ENCODE data around the gene CACTIN.
A peak's percentile ranks its signal among the peaks of the same experiment; 100 is the strongest.
"Not testable (repeated sequence)": the region's sequence is repeated elsewhere in the genome, so short reads cannot be mapped to it uniquely, and the experiment has no call there.

Gene CACTIN

DNA sequence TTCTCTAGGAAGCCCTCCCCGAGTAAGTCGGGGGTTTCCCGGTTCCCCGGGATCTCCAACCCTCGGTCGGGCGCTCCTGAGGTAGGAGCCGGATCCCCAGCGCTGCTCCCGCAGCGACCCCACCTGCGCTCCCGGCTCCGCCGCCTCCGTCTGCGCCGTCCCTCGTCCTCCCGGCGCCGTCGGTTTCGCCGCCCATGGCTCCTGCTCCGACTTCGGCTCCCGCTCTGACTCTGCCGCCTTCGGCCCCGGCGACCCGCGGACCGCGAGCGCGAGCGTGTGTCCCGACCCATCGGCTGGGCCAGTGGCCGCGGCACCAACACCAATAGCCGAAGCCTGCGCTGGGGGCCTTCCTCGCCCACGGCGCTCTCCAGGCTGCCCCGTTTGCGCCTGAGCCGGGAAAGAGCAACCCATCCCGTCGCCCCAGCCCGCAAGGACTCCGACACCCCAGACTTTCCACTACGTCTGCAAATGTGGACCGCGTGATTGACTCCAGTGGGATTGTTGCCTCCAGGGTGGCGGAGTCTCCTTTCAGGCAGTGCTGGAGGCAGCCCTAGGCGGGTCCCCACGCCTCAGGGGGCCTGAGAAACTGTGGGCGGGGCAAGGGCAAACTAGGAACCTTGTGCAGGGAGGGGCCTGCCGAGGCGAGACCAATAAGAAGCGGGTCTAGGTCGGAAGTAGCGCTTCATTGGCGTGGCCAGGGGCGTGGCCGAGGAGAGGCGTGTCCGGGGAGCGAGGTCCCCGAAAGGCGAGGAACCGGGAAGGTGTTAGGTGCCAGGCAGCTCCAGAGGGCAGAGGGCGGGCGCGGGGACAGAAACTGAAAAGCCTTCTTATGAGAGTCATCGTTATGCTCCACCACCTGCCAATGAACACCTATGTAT lies at the start of gene CACTIN:
Gene CACTIN (minus strand): TSS at position 318 of the 878 bp plus-strand sequence. CDS start 28 bp downstream, at position 290.
- DNase-seq = peak; percentile 95

DNA sequence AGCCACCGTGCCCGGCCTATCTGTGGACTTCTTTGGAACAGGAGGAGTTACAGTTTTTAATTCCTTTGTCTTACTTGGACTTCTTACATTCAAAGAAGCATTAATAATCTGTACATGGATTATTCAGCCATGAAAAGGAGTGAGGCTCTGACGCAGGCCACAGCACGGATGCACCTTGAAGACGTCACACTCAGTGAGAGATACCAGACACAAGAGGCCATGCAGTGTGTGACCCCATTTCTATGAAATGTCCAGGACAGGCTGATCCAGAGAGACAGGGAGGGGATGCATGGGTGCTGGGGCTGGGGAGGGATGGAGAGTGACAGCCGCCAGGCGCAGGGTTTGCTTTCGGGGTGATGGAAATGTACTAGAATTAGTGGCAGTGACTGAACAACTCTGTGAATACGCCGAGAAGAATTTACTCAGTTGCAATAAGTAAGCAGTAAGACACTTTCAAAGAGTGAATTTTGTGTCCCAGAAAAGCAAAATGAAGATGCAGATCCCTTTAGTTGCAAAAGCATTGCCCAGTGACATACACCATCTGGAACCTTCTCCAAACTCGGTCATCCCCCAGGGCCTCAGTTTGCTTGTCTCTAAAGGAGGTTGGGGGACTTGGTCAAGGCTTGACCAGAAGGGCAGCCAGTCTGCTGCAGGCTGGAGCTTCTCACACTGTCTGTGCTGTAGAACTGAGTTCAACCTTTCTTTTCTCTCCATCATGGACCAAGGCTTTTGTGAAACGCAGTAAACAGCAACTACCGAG lies 48.4 kb upstream of the CACTIN start:
- DNase-seq = no peak

- DNase-seq = no peak
These were observed 47.2 kb upstream of the CACTIN start for GRCh38 chr19:3673506-3674439.

DNA sequence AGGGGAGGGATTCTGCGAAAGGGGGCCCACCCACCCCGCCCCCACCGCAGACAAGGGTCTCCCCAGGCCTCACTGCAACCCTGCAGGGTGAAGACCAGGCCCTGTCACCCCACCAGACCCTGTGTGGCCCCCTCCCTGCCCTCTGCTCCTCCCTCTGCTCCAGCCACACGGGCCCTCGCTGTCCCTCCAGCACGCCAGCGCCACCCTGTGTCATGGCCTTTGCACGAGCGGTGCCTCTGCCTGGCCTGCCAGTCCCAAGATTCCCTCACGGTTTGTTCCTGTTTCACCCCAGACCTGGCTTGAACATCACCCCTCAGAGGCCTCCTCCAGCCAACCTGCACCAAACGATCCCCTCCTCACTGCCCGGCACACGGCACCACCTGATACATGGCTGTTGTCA lies 46.4 kb upstream of the CACTIN start:
- DNase-seq = no peak

DNA sequence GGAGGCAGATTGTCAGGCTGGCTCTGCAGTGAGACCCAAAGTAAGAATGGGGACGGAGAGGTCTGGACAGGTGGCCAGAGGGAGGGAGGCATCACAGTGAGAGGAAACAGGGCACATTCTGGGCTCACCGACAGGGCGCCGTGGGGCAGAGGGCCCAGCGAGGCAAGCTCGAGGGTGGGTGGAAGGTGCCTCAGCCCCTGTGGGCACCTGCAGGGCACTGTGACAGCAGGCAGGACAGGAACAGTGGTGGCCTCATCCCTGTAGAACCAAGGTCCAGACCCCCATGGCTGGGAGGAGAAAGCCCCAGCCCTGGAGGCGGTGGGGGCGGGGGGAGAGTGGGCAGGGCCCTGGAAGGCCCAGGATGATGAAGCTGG lies 46.0 kb upstream of the CACTIN start:
- DNase-seq = no peak

GRCh38 chr19:3671680-3672574 lies 45.3 kb upstream of the CACTIN start:
- no peak for DNase-seq

GRCh38 chr19:3670796-3671679 lies 44.4 kb upstream of the CACTIN start:
- peak; percentile 40 for DNase-seq

DNA sequence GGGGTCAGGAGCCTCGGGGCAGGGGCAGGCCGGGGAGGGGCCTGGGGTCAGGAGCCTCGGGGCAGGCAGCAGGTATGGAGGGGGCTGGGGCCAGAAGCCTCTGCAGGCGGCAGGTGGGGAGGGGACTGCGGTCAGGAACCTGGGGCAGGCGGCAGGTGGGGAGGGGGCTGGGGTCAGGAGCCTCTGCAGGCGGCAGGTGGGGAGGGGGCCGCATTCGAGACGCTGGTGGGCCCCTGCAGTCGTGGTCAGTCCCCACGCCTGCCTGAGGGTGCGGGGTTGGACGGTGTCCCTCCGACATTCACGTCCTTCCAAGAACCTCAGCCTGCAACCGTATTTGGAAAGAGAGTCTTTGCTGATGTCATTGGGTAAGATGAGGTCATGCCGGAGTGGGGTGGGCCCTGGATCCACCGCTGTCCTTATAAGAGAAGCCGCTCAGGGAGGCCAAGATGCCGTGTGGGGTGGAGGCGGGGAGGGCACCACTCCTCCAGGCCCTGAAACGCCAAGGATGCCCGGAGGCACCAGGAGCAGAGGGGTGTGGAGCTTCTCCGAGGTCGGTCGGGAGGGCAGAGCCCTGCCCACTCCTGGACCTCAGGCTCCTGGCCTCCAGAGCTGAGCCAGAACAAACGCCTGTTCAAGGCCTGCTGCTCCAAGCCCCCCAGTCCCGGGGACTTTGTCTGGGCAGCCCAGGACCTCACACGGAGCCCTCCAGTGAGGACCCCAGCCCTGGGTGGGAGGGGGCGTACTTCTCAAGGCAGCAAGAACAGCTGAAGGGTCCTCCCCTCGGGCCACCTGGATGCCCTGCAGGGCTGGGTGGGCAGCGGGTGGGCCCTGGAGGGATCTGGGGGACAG lies 43.6 kb upstream of the CACTIN start:
- DNase-seq = no peak

GRCh38 chr19:3669082-3669946 lies 42.7 kb upstream of the CACTIN start:
- no peak for DNase-seq

DNA sequence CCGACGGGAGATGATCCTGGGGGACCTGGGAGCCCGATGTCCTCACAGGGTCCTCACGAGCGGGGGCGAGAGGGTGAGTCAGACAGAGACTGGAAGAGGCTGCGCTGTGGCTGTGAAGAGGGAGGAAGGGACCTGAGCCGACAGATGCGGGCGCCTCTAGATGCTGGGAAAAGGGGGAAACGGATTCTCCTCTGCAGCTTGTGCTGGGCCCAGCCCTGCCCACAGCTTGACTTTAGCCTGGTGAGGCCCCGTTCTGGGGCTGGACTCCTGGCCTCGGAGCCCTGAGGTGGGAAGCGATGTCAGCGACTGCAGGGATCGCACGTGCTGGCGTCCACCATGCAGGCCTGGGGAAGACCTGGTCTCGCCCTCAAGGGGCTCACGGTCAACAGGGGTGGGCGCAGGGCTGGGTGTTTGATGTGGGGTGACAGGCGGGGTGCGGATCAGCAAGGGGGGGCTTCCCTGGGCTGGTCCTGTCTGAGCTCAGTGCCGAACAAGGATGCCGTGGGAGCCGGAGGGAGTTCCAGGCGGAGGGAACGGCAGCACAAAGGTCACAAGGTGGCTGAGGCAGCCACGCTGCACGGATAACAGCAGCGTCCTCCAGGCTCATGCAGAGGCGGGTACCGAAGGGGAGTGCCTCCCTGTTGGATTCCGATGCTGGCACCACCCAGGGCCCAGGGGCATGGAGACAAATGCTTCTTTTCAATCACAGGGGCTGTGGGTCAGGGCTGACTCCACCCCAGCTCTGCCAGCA lies 41.9 kb upstream of the CACTIN start:
- DNase-seq = no peak

- DNase-seq = no peak
These were observed 41.2 kb upstream of the CACTIN start for GRCh38 chr19:3667766-3668165.

- DNase-seq = no peak
These were observed 40.5 kb upstream of the CACTIN start for GRCh38 chr19:3667037-3667638.

- DNase-seq = not testable (repeated sequence)
These were observed 39.9 kb upstream of the CACTIN start for GRCh38 chr19:3666545-3666856.

DNA sequence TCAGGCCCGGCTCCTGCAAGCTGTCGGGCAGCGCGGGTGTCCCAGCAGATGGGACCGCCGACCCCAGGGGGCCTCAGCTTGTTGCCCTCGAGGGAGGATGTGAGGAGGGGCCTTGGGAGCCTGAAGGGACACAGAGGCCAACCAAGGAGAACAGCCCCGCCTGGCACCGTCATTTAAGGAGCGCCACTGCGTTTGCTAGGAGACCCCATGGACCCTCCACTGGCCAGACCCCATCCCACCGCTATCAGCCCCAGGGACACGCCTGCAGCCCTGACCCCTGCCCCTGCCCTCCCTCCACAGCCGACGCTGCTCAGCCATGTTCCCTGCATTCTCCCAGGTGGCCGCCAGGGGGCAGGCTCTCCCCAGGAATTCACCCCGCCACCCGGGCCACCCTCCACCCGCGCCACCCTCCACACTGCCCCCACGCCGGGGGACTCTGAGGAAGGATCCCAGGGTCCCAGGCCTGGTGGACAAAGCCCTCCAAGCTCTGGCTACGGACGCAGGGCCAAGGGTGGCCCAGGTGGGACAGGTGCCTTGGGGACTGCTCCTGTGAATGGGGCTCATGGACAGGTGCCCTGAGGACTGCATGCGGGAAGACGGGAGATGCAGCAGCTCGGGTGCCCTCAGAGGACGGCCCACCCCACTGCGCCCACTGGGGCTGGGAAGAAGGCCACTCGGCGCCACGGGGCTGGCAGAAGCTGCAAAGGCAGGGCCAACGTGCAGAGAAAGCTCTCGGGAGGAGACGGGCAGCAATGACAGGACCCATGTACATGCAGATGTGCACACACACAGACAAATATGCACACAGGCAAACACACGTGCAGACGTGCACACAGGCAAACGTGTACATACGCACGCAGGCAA lies 39.3 kb upstream of the CACTIN start:
- no peak for DNase-seq

DNA sequence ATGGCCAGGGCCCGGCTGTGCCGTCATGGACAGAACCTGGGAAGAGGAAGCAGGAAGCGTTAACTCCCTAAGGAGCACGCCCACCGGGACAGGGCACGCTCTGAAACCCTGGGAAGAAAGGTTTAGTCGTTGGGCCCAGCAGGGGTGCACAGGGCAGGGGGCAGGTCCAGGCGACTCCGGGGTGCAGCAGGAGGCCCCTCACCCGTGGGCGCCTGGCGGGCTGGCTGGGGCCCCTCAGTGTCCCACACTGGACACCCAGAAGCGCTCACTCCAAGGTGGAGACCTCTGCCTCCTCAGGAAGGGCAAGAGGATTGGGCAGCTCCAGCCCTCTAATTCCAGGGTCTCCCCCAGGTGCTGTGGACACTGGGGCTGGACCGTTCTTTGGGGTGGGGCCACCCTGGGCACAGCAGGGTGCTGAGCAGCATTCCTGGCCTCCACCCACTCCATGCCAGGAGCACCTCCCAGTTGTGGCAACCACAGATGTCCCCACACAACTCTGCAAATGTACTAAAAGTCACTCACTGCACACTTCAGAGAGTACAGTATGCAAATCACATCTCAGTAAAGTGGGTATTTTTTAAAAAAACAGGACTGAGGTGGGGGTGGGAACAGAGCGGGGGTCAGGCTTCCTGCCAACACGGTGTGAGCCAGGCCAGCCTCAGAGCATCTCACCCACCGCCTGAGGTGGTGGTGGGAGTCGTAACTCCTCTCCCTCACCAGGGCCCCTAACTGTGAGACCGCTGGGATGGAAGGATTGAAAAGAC lies 38.5 kb upstream of the CACTIN start:
- no peak for DNase-seq

- DNase-seq = no peak
These were observed 37.2 kb upstream of the CACTIN start for GRCh38 chr19:3663838-3664237.
